Fibroblast of skin of left biceps (primary cell): ENCODE results near the gene SH3BP4.

Source experiments
- DNase-seq, 2 experiments: peaks; one replicate each; pipeline ENCODE4 v3.0.0-alpha.2; 2013; ENCODE audit warnings: low read depth in 2 of 2

Gene SH3BP4, protein sequence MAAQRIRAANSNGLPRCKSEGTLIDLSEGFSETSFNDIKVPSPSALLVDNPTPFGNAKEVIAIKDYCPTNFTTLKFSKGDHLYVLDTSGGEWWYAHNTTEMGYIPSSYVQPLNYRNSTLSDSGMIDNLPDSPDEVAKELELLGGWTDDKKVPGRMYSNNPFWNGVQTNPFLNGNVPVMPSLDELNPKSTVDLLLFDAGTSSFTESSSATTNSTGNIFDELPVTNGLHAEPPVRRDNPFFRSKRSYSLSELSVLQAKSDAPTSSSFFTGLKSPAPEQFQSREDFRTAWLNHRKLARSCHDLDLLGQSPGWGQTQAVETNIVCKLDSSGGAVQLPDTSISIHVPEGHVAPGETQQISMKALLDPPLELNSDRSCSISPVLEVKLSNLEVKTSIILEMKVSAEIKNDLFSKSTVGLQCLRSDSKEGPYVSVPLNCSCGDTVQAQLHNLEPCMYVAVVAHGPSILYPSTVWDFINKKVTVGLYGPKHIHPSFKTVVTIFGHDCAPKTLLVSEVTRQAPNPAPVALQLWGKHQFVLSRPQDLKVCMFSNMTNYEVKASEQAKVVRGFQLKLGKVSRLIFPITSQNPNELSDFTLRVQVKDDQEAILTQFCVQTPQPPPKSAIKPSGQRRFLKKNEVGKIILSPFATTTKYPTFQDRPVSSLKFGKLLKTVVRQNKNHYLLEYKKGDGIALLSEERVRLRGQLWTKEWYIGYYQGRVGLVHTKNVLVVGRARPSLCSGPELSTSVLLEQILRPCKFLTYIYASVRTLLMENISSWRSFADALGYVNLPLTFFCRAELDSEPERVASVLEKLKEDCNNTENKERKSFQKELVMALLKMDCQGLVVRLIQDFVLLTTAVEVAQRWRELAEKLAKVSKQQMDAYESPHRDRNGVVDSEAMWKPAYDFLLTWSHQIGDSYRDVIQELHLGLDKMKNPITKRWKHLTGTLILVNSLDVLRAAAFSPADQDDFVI

GRCh38 chr2:234951664-234952269 lies at the start of gene SH3BP4:
Gene SH3BP4, plus strand, starts transcription at chr2:234952017. Its CDS starts 82,986 bp downstream, at chr2:235035003.
- DNase-seq: peak; percentile 54 to 57

DNA sequence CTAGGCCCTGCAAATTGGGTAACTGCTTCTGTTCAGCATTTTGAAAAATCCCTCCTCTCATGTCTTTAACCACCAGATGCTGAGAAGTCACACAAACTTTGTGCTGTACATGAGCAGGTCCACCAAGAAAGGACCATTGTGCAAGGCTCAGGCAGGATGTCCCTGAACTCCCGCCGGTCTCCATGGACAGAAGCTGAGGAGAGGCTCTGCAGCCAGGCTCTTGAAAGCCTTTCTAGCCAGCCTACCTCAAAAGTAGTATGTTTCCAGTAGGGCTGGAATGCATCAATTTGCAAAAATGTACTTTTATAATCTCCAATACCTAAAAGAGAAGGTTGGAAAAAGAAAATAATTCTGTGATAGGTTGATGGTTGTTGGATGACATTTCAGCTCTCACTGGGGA lies 47.0 kb upstream of the SH3BP4 start:
- DNase-seq: no peak

- DNase-seq: no peak
Measured at GRCh38 chr2:234905547-234906265, 46.1 kb upstream of the SH3BP4 start.

GRCh38 chr2:234910186-234910679 lies 41.6 kb upstream of the SH3BP4 start:
- no peak for DNase-seq

GRCh38 chr2:234911271-234911670 lies 40.5 kb upstream of the SH3BP4 start:
- DNase-seq: peak in 1 of 2 experiments; percentile 10

- no peak for DNase-seq
Measured at GRCh38 chr2:234912437-234912836, 39.4 kb upstream of the SH3BP4 start.

- peak in 1 of 2 experiments; percentile 2 for DNase-seq
Measured at GRCh38 chr2:234913208-234913626, 38.6 kb upstream of the SH3BP4 start.

DNA sequence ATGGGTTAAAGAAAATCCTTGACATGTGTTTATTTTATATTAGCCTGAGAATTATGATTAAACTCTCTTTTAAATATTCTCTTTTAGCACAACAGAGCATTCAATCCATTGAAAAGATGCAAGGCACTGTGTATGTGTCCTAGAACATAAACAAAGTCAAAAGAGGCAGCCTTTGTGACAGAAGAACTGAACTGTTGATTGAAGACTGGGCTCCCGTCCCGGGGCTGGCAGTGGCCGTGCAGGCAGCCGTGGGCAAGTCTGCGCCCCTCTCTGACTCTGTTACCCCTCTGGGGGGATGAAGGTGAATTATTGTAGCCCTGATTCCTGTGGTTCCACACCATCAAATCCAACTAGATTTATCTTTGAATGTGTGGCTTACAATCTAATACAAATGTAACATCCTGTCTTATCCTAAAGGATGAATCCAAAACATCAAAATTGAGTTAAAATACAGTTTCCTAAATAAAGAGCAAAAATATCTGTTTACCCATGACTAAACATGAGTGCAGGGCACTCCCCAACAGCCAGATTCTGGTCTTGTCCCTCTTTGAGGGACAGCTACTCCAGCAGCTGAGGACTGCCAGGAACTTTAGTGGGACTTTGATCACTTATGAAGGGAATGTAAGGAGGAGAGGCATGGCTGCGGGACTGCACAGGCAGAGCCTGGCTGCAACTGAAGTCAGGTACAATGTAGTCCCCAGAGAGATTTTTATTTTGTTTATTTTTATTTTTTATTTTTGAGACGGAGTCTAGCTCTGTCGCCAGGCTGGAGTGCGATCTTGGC lies 37.3 kb upstream of the SH3BP4 start:
- no peak for DNase-seq

GRCh38 chr2:234916674-234917073 lies 35.1 kb upstream of the SH3BP4 start:
- no peak for DNase-seq

DNA sequence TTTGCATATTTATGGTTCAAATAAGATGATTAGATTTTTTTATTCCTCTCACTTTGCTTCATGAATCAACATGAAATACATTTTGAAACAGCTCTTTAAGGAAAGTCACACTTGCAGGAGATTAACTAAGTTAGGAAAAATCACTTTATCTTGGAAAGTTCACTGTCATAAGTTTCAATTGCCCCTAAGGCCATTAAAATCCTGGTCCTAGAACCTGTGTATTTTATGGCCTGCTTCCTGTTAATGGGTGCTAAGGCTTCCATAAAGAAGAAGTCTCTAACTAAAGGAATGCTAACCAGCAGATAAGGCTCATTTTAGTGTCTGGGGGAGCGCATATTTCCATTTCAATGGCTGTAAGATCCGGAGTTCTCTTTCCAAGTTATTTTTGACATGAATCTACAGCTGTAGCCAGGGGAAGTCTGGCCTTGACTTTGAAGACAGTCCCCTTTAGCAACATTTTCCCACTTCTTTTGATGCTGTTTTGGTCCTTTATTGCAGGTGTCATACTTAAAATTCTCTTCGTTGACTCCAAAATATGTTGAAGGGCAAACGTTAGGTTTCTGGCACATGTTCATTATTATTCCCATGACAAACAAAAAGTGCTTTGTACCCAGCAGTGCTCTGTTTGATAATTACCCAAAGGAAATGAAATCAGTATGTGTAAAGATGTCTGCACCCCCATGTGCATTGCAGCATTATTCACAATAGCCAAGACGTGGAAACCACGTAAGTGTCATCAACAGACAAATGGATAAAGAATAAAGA lies 34.4 kb upstream of the SH3BP4 start:
- no peak for DNase-seq

DNA sequence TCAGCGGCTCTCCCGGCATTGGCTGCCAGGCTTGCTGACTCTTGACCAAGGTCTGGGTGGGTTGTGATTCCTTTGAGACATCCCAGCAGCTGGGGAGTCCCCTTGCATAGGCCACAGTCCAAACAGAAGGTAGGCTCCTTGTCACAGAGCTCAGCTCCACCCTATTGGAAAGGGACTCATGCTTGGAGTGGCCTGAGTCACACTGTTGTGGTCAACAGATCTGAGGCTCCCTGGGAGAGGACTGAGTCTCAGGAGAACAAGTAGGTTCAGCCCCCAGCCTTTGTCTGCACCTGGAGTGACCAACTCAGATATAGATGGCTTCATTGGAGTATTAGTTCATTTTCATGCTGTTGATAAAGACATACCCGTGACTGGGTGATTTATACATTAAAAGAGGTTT lies 32.1 kb upstream of the SH3BP4 start:
- DNase-seq: no peak

DNA sequence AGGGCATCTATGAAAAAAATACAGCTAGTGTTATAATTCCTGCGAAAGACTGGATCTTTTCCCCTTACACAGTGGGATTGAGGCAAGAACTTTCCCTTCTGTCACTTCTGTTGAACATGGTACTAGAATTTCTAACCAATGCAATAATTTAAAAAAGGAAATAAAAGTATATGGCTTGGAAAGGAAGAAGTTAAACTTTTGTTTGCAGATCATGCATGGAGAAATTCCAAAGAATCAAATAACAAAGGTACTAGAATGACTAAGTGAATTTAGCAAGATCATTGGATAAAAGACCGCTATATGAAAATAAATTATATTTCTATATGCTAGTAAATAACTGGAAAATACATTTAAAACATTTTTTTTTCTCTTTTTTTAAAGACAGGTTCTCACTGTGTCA lies 31.0 kb upstream of the SH3BP4 start:
- no peak for DNase-seq

GRCh38 chr2:234929002-234929401 lies 22.8 kb upstream of the SH3BP4 start:
- DNase-seq: no peak

DNA sequence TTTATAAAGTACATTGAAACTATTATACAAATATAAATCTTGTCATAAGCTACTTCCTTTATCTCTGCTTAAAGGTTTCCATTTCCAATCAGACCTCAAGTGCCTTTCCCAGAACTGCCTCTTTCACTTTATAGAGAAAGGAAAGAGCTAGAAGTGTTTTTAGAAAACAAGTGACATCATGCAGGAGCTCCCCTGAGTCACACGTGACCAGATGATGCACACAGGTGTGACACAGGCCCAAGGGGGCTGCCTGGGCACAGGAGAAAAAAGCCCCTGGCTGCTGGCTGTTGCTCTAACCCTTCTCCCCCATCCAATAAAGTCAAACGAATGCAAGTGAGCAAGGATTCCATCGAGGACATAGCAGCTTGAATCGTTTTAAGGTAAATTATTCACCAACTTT lies 21.4 kb upstream of the SH3BP4 start:
- no peak for DNase-seq

DNA sequence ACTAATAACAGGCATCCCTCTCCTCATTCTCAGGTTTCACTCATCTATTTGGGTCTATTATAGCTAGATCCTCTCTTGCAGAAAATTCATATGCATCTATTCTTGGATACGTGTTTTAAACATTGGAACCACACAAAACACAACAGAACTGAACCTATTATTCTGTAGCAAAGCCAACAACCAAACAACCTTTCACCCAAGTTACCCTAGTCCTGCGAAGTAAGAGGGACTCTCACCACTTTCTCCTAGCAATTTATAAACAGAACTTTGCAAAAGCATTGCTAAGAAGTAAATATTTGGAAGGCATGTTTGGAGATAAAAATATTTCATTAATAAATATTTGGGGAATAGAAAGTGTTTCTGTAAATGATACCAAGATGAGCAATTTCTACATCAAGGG lies 20.4 kb upstream of the SH3BP4 start:
- no peak for DNase-seq

DNA sequence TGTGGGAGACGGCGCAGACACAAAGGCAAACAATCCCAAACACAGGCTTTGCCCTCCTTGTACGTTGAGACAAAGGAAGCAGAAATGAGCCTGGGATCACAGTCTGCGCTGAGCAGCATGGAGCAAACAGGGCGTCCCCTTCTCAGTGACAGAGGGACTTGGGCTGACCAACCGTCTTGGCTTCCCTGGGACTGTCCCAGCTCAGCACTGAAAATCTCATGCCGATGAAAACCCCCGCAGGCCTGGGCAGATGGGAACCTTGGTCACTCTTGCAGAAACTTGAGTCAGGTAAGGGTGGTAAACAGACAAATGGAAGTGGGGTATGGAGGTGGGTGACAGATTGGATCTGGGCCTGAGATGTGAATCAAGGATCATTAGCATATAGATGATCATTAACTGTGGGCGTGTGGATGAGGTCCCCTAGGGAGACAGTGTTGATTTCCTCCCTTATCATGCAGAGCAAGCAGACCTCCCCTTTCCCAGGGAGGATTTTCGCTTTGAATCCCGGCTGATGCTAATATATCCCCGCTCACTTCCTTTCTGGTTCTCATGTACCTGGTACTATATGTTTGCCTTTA lies 19.1 kb upstream of the SH3BP4 start:
- no peak for DNase-seq

DNA sequence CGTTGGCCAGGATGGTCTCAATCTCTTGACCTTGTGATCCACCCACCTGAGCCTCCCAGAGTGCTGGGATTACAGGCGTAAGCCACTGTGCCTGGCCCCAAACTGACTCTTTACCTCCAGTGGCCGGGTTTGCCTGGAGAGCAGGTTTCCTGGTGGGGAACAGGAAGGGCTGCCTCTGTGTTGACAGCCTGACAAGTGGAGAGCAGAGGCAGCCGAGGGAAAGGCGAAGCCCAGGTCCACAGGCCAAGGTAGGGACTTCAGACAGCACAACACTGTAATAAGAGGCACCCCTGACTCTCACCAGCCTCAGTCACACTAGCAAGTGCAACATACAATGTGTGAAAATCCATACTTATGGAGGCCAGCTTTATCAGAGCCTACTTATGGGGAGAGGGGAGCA lies 16.5 kb upstream of the SH3BP4 start:
- no peak for DNase-seq

DNA sequence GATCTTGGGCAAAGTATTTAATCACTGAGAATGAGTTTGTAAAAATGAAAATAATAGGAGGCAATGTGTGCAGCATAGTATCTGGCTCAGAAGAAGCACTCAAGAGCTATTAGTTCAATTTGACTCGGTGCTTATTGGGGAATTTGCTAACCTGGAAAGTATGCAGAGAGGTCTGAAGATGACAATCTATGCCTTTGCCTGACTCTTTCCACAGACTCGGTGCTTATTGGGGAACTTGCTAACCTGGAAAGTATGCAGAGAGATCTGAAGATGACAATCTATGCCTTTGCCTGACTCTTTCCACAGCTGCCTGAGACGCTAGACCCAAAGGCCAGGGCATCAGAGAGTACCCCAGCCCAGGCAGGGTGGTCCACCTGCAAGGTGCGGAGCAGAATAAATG lies 12.2 kb upstream of the SH3BP4 start:
- no peak for DNase-seq

GRCh38 chr2:234939996-234940395 lies 11.8 kb upstream of the SH3BP4 start:
- no peak for DNase-seq
